ACC112 (cell line): ENCODE data around the gene TCEAL7.
"Not testable (repeated sequence)": the region's sequence is repeated elsewhere in the genome, so short reads cannot be mapped to it uniquely, and the experiment has no call there.

ENCODE experiments used
- H2AFZ ChIP-seq: fragments of 200-600 bp; sonication (generic); one replicate; pipeline ENCODE4 v1.6.0; 2017; ENCODE audit warnings: antibody characterized with exemption, low read length; ENCODE audit not compliant: unreplicated experiment
- H3K27ac ChIP-seq: fragments of 200-600 bp; sonication (generic); 2 replicates; pipeline ENCODE4 v1.5.1; 2014; ENCODE audit warnings: low read depth, mild to moderate bottlenecking, antibody characterized with exemption, low read length, moderate library complexity
- H3K27me3 ChIP-seq: fragments of 200-600 bp; sonication (generic); 2 replicates; pipeline ENCODE4 v1.6.1; 2014; ENCODE audit warnings: mild to moderate bottlenecking, antibody characterized with exemption, low read length, moderate library complexity, mixed read lengths; ENCODE audit not compliant: insufficient read depth
- H3K36me3 ChIP-seq: fragments of 200-600 bp; sonication (generic); 2 replicates; pipeline ENCODE4 v1.6.1; 2016; ENCODE audit warnings: mild to moderate bottlenecking, antibody characterized with exemption, low read length, moderate library complexity, mixed read lengths; ENCODE audit not compliant: insufficient read depth
- H3K4me1 ChIP-seq: fragments of 200-600 bp; sonication (generic); one replicate; pipeline ENCODE4 v1.6.1; 2016; ENCODE audit warnings: low read length, mixed read lengths; ENCODE audit not compliant: insufficient read depth, unreplicated experiment, control insufficient read depth
- H3K4me3 ChIP-seq: fragments of 200-600 bp; sonication (generic); 2 replicates; pipeline ENCODE4 v1.5.1; 2014; ENCODE audit warnings: mild to moderate bottlenecking, low read depth, low read length
- H3K79me2 ChIP-seq: fragments of 200-600 bp; sonication (generic); one replicate; pipeline ENCODE4 v1.6.0; 2016; ENCODE audit warnings: low read length; ENCODE audit not compliant: control insufficient read depth, unreplicated experiment, insufficient read depth

TCEAL7 gene

DNA sequence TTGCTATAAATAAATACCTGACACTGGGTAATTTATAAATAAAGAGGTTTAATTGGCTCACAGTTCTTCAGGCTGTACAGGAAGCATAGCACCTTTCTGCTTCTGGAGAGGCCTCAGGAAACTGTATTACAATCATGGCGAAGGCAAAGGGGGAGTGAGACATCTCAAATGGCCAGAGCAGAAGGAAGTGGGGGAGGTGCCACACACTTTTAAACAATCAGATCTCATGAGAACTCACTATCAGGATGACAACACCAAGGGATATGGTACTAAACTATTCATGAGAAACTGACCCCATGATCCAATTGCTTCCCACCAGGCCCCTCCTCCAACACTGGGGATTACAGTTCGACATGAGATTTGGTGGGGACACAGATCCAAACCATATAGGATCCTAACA, 14.6 kb downstream of the TCEAL7 start:
- H3K27me3 ChIP-seq: no peaks in the 10 kb centered on the region
- H3K36me3 ChIP-seq: no peaks in the 10 kb centered on the region
- H3K4me3 ChIP-seq: no peak overlapping the region
- no peaks in the 10 kb centered on the region for H3K79me2 ChIP-seq
- H3K27ac ChIP-seq: no peak overlapping the region
- no peak overlapping the region for H2AFZ ChIP-seq
- H3K4me1 ChIP-seq: no peaks in the 10 kb centered on the region

DNA sequence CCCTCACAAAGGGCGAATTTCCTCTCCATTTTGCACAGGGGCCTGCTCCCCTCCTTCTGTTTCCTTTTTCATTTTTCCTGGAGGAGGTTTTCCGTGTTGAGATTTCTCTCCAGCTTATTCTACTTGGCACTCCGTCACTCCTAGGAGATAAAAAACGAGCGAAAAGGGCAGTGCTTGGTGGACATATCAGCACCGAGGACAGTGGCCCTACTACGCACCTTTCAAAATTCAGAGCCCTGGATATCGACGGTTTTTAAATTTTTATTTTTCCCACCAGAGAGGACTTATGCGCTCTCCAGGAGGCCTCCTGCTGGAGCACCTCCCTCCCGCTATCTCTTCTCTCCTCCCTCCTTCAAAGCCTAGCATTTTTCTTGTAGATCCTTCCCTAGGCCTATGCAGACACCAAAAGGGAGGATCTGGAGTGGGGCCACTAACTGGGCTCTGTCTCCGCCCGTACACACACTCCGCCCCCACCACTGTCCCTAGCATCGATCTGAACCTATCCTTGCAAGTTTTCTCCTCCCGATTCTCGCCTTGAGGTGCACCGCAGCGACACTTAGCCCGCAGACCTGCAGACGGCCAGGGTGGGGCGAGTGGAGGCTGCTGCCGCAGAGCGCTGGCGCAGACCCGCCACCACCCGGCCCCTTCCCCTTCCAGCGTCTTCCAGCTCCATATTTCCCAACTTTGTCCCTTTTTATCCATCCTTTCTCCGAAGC, 17.8 kb downstream of the TCEAL7 start:
- Histone ChIP-seq H3K79me2 (no peaks in the 10 kb centered on the region), H3K36me3 (no peaks in the 10 kb centered on the region), H3K4me1 (no peaks in the 10 kb centered on the region), H2AFZ (no peak overlapping the region), H3K27me3 (no peaks in the 10 kb centered on the region), H3K27ac (no peak overlapping the region), H3K4me3 (no peak overlapping the region)

DNA sequence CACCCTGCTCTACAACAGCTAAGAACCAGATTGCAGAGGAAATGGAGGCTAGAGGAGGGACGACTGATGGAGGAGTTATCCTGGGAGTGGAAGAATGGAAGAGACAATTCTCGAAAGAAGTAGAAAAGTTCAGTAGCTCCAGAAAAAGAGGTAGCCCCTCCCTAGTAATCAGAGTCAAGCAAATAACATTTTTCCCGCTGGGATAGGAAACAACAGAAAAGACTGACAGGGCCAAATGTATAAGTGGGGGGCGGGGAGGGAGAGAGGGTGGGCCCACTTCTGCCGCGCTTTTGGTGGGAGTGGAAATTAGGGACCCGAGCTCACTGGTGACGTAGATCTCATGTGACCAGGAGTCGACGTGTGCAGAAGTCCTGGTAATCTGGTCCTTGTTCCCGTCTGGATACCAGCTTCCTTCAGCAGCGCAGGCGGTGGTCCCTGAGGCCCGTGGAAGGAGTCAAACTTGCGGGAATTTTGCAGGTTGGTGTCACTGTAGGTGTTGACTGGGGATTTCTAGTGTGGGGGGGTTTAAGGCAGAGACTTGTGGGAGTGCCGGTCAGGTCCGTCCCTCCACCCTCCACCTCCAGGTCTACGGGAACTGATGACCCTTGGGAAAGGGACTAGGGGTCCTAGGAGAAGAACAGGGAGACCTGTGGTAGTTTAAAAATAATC, 26.2 kb downstream of the TCEAL7 start, which contains the start of gene TCEAL9:
Gene TCEAL9, plus strand, starts transcription at position 377 of the 669 bp plus-strand sequence. CDS start 1,179 bp downstream, outside the sequence.
- peak within 1 kb of the TSS; percentile 85 for H2AFZ ChIP-seq
- H3K79me2 ChIP-seq: peaks cover 27% of the 10 kb centered on the region
- H3K4me3 ChIP-seq: peak within 1 kb of the TSS; percentile 98
- peak within 1 kb of the TSS; percentile 91 for H3K27ac ChIP-seq
- peaks cover 9% of the 10 kb centered on the region for H3K36me3 ChIP-seq
- no peaks in the 10 kb centered on the region for H3K27me3 ChIP-seq
- H3K4me1 ChIP-seq: peaks cover 23% of the 10 kb centered on the region

DNA sequence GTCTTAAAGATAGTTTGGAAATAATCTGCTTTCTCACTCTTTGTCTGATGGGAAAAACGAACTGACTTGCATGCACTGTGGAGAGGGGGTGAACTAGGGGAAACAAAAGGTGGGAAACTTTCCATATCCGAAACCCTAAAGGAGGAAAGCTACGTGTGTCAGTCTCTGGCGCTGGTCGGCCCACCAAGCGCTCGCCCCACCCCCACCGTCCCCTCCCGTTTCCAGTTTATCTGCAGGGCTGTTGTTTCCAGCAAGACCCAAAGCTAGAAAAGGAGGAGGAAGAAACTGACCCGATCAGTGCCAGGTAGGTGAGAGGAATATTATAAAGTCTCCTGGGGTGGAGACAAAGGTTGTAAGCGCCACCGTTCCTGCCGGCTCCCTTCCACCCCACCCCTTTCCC, 26.8 kb downstream of the TCEAL7 start:
- Histone ChIP-seq H3K4me3 (peak overlapping the region; percentile 98), H3K27ac (peak overlapping the region; percentile 91), H2AFZ (no peak overlapping the region), H3K27me3 (no peaks in the 10 kb centered on the region), H3K79me2 (peaks cover 27% of the 10 kb centered on the region), H3K4me1 (peaks cover 28% of the 10 kb centered on the region), H3K36me3 (peaks cover 9% of the 10 kb centered on the region)

DNA sequence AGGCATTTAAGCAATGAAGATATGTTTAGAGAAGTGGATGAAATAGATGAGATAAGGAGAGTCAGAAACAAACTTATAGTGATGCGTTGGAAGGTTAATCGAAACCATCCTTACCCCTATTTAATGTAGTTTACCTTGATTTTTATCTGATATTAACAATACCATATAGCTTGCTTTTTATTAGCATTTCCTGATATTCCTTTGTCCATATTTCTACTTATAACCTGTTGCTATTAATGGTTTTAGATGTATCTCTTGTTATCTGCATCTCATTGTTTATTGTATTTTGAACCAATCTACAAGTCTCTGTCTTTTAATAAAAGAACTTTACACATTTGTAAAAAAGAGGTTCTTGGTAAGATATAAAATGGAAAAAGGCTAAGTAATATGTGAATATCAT, 27.8 kb downstream of the TCEAL7 start:
- Histone ChIP-seq H3K4me3 (peak overlapping the region; percentile 98), H2AFZ (no peak overlapping the region), H3K36me3 (peaks cover 9% of the 10 kb centered on the region), H3K4me1 (peaks cover 38% of the 10 kb centered on the region), H3K27ac (peak overlapping the region; percentile 91), H3K27me3 (no peaks in the 10 kb centered on the region), H3K79me2 (peaks cover 27% of the 10 kb centered on the region)

DNA sequence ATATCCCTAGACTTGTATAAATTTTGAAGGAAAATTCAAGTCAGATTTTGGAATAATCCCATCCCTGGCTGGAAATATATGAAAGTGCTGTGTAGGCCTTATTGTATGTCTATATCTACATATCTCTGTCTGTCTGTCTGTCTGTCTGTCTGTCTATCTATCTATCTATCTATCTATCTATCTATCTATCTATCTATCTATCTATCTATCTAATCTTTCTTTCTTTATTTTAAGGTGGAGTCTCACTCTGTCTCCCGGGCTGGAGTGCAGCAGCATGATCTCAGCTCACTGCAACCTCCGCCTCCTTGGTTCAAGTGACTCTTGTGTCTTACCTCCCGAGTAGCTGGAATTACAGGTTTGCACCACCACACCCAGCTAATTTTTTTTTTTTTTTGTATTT, 29.6 kb downstream of the TCEAL7 start:
- H3K27ac ChIP-seq: peak overlapping the region; percentile 43; the same call in 1 of the 2 replicates
- H3K27me3 ChIP-seq, H3K36me3 ChIP-seq, H2AFZ ChIP-seq, H3K4me3 ChIP-seq: not testable (repeated sequence)
- H3K79me2 ChIP-seq: peaks cover 27% of the 10 kb centered on the region
- H3K4me1 ChIP-seq: peaks cover 40% of the 10 kb centered on the region

DNA sequence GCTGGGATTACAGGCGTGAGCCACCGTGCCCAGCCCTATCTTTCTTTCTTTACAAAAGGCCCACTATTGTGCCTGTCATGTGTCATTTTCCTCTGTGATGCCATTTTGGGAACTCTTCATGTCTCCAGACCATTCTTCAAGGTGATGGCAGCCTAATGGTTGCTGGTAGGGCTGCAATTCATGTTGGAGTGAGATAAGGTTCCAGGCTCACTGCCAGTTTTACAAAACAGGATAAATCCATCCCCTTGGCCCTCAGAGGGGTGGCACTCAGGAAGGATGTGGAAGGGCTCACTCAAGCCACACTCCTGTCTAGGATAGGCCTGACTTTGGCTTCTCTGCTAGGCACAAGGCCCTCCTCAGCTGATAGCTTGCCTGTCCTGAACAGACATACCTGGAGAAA, 30.1 kb downstream of the TCEAL7 start:
- peaks cover 38% of the 10 kb centered on the region for H3K4me1 ChIP-seq
- H3K27me3 ChIP-seq: no peaks in the 10 kb centered on the region
- H3K36me3 ChIP-seq: peaks cover 9% of the 10 kb centered on the region
- peak overlapping the region; percentile 23 for H3K27ac ChIP-seq
- H3K4me3 ChIP-seq: no peak overlapping the region
- no peak overlapping the region for H2AFZ ChIP-seq
- peaks cover 27% of the 10 kb centered on the region for H3K79me2 ChIP-seq

DNA sequence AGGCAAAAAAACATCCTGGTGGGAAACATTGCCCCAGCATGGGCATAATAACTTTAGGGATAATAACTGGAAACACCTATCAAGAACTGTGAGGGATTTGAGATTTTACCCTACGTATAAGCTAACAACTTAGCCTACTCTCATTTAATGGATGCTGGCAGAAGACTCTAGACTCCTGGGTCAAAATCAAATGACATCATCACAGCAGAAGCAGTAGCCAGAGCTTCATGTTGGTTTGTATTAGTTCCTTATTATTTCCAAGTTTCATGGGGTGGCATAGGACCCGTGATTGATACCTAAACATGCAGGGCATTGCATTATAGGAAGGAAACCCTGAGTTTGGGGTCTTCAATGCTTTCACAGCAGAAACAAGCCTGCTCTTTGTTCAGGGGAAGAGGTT, 30.9 kb downstream of the TCEAL7 start:
- Histone ChIP-seq H3K27ac (0 out of 2 replicates have a peak overlapping the region, but pooled peaks have one; percentile 23), H2AFZ (no peak overlapping the region), H3K4me3 (no peak overlapping the region), H3K36me3 (peaks cover 9% of the 10 kb centered on the region), H3K27me3 (no peaks in the 10 kb centered on the region), H3K4me1 (peaks cover 31% of the 10 kb centered on the region), H3K79me2 (peaks cover 22% of the 10 kb centered on the region)

DNA sequence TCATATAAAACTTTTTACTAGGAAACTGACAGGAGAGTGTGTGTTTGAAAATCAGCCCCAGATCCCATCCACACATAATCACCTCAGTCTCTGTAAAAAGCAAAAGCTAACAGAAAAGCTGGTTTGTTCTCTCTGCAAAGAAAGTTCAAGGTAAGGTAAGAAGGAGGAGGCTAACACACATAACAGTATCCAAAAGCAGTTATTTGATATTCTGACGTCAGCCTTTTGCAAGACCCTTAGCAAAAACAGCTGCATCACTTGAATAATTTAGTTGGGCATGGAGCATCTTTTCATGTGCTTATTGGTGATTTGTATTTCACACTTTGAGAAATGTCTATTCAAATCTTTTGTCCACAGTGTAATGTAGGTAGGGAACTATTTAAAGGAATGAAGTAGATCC, 31.8 kb downstream of the TCEAL7 start:
- Histone ChIP-seq H3K27me3 (no peaks in the 10 kb centered on the region), H3K4me1 (peaks cover 29% of the 10 kb centered on the region), H3K36me3 (peaks cover 9% of the 10 kb centered on the region), H2AFZ (peak overlapping the region; percentile 6), H3K79me2 (peaks cover 14% of the 10 kb centered on the region), H3K4me3 (peak overlapping the region; percentile 40), H3K27ac (peak overlapping the region; percentile 62)

DNA sequence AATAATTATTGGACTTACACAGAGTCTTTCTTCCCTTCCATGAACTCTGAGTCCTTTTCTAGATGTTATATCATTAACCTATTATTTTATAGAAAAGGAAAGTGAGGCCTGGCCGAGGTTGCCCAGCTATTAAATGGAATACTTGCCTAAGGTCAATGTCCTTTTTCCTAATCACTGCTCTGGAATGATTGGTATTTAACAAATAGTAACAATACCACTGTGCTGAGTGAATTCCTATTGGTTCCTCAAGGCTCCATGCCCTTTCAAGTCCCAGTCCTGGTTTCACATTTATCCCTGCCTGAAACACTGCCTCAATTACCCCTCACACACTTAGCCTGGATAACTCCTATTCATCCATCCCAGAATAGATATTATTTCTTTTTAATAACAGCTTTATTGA, 32.4 kb downstream of the TCEAL7 start:
- Histone ChIP-seq H3K4me1 (peaks cover 29% of the 10 kb centered on the region), H3K4me3 (peak overlapping the region; percentile 40; the same call in 1 of the 2 replicates), H3K36me3 (peaks cover 8% of the 10 kb centered on the region), H3K79me2 (peaks cover 7% of the 10 kb centered on the region), H3K27me3 (no peaks in the 10 kb centered on the region), H2AFZ (peak overlapping the region; percentile 39), H3K27ac (peak overlapping the region; percentile 62)

DNA sequence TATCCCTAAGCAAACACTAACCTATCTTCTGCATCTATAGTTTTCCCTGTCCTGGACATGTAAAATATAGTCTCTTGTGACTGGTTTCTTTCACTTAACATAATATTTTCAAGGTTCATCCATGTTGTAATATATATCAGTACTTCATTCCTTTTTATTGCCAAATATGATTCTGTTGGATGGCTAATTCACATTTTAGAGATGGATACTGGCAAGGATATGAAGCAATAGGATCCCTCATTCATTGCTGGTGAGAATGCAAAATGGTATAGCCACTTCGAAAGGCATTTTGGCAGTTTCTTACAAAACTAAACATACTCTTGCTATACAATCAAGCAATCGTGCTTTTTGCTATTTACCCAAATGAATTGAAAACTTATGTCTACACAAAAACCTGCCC, 33.0 kb downstream of the TCEAL7 start:
- H3K4me3 ChIP-seq: no peak overlapping the region
- peaks cover 2% of the 10 kb centered on the region for H3K36me3 ChIP-seq
- peaks cover 29% of the 10 kb centered on the region for H3K4me1 ChIP-seq
- H3K79me2 ChIP-seq: peaks cover 1% of the 10 kb centered on the region
- peak overlapping the region; percentile 39 for H2AFZ ChIP-seq
- H3K27me3 ChIP-seq: no peaks in the 10 kb centered on the region
- H3K27ac ChIP-seq: peak overlapping the region; percentile 62
